ENCODE results near the gene FLNB.

GRCh38 chr3:58151637-58152036 lies 143.4 kb downstream of the FLNB start:
- no peak for TF ChIP-seq CTCF (conservative IDR thresholded peaks at IDR 0.05 in 1 of 2, IDR thresholded peaks at IDR 0.05 in 1 of 2; ENCODE audit: extremely low read depth in 1 of 2, insufficient read depth in 1 of 2, low read depth in 1 of 2, low read length in 2 of 2)
- TF ChIP-seq EZH2 (IDR thresholded peaks at IDR 0.05; ENCODE audit: borderline replicate concordance, low read length), result no peak

All from mammary epithelial cell (primary cell).